GM13976 (cell line): ENCODE results near the gene MRPL27.
A peak's percentile ranks its signal among the peaks of the same experiment; 100 is the strongest.
"Not testable (repeated sequence)": the region's sequence is repeated elsewhere in the genome, so short reads cannot be mapped to it uniquely, and the experiment has no call there.

Source experiments
- DNase-seq: peaks from one replicate; pipeline ENCODE4 v3.0.0; 2012; ENCODE audit warnings: low spot score
- in situ Hi-C: fragments of 300-500 bp; cut with MboI; formaldehyde crosslinking; loops from one replicate; pipeline ENCODE4 v1.12.0; 2022; ENCODE audit warnings: low sequenced_read_pairs, mixed read lengths, inconsistent platforms; ENCODE audit not compliant: unreplicated experiment
- TF ChIP-seq, protein P1 (sequence below): IDR thresholded peaks from 2 replicates; pipeline ENCODE4 v1.5.1; 2012; ENCODE audit warnings: borderline replicate concordance, mild to moderate bottlenecking; ENCODE audit not compliant: insufficient read depth; ENCODE audit errors: extremely low read depth, missing control alignments, control extremely low read depth

The MRPL27 gene

DNA sequence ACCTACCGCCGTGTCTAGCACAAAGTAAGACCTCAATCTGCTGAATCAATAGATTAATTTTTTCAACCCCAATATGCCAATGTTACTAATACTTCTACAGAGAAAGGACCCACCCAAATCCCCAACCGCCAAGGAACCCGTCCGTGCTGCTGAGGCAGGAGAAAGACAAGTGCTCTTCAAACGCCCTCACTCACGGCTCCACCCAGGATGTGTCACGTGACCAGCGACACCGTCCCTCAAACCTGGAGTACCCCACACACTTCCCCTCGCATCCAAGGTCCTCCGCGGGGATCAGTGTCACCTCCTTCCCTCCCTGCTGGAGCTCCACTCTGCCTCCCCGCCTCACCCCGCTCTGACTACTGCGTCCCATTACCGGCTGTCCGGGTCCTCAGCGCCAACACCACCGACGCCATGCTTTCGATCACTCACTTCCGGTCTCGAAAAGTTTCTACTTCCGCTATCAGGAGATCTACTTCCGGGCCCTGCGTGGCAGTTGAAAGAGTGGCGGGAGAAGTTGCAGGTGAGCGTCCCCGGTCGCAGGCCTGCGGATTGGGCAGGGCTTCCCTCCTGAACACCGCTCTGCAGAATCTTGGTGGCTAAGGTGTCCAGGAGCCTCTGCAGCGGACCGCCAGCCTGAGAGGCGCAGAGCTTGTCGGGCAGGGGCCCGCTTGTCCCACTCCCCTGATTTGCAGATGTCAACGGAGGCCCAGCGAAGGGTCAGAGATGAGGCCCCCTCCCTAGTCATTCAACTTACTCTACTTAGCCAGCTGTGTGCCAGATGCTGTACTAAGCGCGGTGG is at the start of gene MRPL27, which contains the start of gene EME1:
MRPL27 (minus strand) TSS at position 427 of the 799 bp plus-strand sequence; CDS start at position 413, 14 bp downstream.
EME1 (plus strand) TSS at position 472 of the 799 bp plus-strand sequence. CDS start 1,980 bp downstream, outside the sequence.
- TF ChIP-seq, protein P1, sequence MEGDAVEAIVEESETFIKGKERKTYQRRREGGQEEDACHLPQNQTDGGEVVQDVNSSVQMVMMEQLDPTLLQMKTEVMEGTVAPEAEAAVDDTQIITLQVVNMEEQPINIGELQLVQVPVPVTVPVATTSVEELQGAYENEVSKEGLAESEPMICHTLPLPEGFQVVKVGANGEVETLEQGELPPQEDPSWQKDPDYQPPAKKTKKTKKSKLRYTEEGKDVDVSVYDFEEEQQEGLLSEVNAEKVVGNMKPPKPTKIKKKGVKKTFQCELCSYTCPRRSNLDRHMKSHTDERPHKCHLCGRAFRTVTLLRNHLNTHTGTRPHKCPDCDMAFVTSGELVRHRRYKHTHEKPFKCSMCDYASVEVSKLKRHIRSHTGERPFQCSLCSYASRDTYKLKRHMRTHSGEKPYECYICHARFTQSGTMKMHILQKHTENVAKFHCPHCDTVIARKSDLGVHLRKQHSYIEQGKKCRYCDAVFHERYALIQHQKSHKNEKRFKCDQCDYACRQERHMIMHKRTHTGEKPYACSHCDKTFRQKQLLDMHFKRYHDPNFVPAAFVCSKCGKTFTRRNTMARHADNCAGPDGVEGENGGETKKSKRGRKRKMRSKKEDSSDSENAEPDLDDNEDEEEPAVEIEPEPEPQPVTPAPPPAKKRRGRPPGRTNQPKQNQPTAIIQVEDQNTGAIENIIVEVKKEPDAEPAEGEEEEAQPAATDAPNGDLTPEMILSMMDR: no peak
- peak; percentile 93 for DNase-seq
- in situ Hi-C loops: no loop called here

DNA sequence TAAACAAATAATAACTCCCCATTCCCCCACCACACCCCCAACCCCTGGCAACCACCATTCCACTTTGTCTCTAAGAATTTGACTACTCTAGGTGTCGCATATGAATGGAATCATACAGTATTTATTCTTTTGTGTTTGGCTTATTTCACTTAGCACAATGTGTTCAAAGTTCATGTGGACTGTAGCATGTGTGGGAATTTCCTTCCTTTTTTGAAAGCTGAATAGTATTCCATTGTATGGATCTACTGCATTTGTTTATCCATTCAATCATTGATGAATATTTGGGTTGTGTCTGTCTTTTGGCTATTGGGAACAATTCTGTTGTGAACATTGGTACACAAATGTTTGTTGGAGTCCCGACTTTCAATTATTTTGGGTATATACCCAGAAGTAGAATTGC is 49.8 kb upstream of the MRPL27 start:
- in situ Hi-C loops: no loop called here
- DNase-seq: no peak
- TF ChIP-seq, protein P1: no peak

DNA sequence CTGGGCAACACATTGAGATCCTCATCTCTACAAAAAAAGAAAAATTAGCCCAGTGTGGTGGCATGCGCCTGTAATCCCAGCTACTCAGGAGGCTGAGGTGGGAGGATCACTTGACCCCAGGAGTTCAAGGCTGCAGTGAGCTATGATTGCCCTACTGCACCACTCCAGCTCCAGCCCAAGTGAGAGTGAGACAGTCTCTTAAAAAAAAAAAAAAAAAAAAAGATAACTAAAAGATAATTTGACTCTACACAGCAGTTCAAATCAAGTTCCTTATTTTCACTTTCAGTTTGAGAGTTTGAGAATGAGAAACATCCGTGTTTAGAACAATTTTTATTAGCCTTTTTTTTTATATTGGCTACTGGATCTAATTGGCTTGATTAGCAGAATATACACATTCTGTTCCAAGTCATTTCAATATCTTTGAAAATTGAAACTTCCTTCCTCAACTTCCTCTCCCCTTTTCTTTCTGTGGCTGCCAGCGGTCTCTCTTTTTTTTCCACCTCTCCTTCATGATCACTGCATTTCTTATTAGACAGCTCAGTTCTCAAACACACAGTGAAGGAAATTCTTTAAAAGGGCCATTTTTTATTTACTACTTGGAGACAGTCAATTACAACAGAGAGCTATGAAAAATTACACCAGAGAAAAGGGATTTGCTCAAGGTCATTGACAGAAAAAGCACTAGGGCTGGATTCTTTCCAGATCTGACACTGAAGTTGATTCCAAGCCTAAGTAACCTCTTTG is 48.5 kb upstream of the MRPL27 start:
- in situ Hi-C loops: no loop called here
- TF ChIP-seq, protein P1: no peak

DNA sequence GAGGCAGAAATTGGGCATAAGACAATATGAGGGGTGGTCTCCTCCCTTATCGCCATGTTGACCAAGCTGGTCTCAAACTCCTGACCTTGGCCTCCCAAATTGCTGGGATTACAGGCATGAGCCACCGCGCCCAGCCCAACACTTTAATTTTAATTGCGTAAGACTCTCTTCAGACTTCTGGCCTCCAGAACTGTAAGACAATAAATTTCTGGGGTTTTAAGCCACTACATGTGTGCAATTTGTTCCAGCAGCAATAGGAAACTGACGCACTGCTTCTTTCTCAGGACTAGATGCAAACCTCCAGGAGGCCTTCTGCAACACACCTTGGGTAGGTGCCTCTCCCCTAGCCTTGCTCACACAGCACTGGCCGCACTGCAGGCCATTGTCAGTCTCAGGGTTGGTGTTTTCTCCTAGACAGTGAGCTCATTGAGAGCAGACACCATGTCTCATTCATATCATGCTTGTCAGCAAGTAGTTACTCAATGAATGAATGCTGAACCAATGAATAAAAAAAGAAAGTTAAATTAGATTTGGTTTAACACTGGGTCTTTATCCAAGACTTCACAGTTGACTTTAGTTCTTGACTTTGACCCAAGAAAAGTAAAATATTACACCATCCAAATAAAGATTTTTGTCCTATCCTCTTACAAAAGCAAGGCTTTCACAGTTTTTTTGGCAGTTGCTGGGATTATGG is 47.6 kb upstream of the MRPL27 start:
- no peak for DNase-seq
- in situ Hi-C loops: no loop called here
- TF ChIP-seq, protein P1: no peak

More for the DNA sequence above, 48.5 kb upstream of the MRPL27 start:
- peak; percentile 68 for DNase-seq

DNA sequence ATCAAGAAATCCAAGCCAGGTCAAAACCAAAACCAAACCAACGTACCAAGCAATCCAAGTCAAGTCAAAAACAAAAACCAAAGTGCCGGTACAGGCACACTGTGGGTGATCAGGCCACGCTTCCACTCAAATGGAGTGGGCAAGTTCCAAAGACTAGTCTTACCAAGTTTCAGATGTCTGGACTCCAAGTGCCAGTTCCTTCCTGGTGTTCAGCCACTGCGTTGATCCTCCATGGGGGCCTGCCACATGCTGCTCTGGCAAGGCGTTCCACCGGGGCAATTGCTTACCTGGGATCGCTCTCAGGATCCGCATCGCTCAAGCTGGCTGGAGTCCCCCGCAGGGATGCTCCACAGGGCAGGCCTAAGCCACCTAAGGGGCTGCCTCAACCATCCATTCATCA is 46.6 kb upstream of the MRPL27 start:
- DNase-seq, in situ Hi-C loops: not testable (repeated sequence)

DNA sequence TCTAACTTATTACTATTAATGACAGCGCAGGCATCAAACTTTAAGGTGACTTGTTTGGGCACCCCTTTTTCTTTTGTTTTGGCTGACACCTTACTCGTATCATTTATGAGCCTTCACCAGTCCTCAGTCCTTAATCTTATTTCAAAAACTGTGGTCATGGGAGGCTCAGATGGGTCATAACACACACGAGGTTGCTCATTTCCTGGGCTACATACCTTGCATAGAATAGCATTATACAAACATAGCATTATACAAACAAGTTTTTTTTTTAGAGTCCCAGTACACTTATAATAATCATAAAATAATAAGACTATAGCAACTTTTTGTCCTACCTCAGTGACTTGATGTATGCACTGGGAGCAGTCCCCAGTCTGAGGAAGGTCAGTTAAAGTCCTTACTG is 41.8 kb upstream of the MRPL27 start:
- in situ Hi-C loops: no loop called here
- DNase-seq: no peak
- TF ChIP-seq, protein P1: no peak
